Caki2 (cell line): ENCODE results near the gene CHP1. TPM values are rescaled to one million over a fixed set of nuclear protein-coding genes. Genes with fewer than 3 reads are reported as not detected.
"Not testable (repeated sequence)": the region's sequence is repeated elsewhere in the genome, so short reads cannot be mapped to it uniquely, and the experiment has no call there.

Experiments used
- DNase-seq: peaks from one replicate; pipeline ENCODE4 v3.0.0-alpha.2; 2015; ENCODE audit warnings: low read depth
- in situ Hi-C: cut with HindIII; loops from 2 replicates; pipeline ENCODE4 v1.10.0; 2016; ENCODE audit warnings: low sequenced_read_pairs, low pct_unique_long_range_greater_than_20kb, mixed read lengths
- total RNA-seq: library from RNA; depleted of rRNA; stranded (reverse); fragments of >200 nt; shearing (Covaris generic); gene quantifications from 2 replicates; pipeline ENCODE4 v1.2.3, GENCODE V29; 2014; ENCODE audit warnings: low replicate concordance; rRNA removed

CHP1 gene
- 160 and 201 TPM in 2 replicates for total RNA-seq

DNA sequence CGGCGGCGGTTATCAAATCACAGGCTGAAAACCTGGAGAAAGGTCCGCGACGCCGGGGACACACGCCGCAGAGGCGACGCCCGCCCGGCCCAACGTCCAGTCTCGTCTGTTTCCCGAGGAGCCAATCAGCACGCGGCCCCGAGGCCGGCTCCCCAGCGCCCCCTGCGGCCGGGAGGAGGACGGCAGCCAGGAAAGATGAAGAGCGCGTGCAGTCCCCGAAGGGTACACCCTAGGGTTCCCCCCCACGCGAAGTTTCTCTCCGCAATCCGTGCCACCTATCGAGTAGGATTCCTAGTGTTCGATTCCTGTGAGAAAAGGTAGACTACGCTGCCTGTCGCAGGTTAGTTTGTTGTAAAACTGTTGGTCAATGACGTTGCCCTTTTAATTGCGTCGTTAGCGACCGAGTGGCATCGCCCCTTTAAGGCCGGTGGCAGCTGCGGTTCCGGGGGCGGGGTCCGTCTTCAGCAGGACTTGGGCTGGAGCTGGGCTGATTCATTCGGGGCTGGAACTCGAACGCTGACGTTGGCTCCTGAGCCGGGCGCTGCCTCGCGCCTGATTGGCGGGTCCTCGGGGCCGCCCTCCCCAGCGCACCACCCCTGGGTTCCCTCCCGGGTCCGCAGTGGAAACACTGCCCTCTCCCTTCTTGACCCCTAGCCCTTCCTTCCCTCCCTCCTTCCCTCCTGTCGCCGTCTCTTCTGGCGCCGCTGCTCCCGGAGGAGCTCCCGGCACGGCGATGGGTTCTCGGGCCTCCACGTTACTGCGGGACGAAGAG, at the start of gene CHP1, which contains the start of gene EXD1:
TSS of gene CHP1 (plus strand) at position 619 of the 772 bp plus-strand sequence. CDS start at position 734, 115 bp downstream.
TSS of gene EXD1 (minus strand) at position 108 of the 772 bp plus-strand sequence. CDS start 4,182 bp downstream, outside the sequence.
- peak; percentile 97 for DNase-seq
- in situ Hi-C loops, result no loop called here

DNA sequence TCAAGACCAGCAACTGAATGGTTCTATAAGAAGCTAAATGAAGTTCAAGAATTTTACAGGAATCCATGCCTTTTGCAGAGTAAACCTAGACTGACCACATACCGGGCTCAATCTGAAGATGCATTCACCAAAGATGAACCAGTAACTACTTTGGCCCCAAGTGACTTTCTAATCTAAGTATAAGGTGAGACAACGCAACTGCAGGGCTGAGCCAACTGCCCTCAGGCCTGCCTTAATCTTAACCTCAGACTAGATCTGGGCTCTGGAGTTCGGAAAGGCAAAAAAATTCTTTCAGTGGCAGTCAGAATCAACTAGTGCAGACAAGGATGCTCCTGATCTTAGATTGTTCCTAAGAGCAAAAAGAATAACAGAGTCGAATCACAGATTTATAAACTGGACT, 48.8 kb upstream of the CHP1 start:
- in situ Hi-C loops, result no loop called here
- no peak for DNase-seq

- no peak for DNase-seq
- in situ Hi-C loops, result no loop called here
Observed at GRCh38 chr15:41183581-41183980, 47.5 kb upstream of the CHP1 start.

GRCh38 chr15:41194444-41194843, 36.6 kb upstream of the CHP1 start:
- DNase-seq, result no peak
- in situ Hi-C loops, result no loop called here

DNA sequence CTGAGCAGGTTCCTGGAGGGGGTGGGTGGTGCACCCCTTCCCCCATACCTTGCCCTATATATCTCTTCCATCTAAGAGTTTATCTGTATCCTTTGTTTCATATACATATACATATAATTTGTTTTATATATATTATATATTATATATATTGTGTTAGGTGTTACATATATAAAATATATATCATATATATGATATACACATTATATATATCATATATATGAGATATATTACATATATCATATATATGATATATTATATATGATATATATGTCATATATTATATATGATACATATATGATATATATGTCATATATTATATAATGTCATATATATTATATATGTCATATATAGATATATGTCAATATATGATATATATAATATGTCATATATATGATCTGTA, 31.6 kb upstream of the CHP1 start:
- DNase-seq, result no peak
- in situ Hi-C loops, result no loop called here

DNA sequence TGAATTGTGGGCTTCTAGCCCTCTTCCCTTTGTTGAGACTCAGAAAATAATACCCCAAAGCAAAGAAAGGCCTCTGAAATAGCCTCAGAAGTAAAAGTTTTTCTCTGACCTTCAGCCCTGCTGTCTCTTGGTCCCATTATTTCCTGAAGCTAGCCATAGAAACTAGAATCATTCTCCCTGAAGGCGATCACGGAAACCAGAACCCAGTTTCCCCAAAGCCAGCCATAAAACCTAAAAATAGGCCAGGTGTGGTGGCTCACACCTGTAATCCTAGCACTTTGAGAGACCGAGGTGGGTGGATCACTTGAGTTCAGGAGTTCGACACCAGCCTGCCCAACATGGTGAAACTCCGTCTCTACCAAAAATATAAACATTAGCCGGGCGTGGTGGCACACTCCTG, 27.7 kb upstream of the CHP1 start:
- in situ Hi-C loops, result no loop called here
- no peak for DNase-seq

DNA sequence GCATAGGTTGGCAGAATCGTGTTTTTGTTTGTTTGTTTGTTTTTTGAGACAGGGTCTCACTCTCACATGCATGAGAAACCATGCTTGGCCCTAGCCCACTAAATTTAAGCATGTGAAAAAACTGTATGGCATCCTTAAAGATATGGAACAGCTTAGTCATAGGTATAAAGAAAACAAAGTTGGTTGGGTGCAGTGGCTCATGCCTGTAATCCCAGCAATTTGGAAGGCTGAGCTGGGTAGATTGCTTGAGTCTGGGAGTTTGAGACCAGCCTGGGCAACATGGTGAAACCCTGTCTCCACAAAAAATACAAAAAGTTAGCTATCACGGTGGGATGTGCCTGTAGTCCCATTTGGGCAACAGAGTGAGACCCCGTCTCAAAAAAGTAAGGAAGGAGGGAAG, 25.8 kb upstream of the CHP1 start:
- in situ Hi-C loops, result no loop called here
- DNase-seq, result peak; percentile 8

DNA sequence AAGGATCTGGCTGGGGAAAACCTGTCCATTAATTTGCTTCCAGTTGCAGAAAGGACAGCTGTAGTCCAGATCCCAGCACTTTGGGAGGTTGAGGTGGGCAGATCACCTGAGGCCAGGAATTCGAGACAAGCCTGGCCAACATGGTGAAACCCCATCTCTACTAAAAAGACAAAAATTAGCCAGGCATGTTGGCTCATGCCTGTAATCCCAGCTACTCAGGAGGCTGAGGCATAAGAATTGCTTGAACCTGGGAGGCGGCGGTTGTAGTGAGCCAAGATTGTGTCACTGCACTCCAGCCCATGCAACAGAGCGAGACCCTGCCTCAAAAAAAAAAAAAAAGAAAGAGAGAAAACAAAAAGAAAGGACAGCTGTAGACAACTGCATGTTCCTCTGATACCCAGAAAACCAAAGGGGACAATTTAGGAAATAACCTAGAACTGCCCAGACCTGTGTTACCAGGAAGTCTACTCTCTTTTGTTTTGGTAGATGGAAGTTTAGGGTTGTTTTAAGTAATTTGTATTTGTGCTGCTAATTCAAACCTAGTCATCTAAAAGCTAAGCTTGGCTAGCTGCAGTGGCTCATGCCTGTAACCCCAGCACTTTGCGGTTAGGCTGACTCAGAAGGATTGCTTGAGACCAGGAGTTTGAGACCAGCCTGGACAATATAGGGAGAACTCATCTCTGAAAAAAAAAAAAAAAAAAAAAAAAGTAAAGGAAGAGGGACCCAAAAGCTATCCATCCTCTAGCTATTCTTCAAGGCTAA, 23.2 kb upstream of the CHP1 start:
- in situ Hi-C loops, result no loop called here
- DNase-seq, result peak; percentile 26

DNA sequence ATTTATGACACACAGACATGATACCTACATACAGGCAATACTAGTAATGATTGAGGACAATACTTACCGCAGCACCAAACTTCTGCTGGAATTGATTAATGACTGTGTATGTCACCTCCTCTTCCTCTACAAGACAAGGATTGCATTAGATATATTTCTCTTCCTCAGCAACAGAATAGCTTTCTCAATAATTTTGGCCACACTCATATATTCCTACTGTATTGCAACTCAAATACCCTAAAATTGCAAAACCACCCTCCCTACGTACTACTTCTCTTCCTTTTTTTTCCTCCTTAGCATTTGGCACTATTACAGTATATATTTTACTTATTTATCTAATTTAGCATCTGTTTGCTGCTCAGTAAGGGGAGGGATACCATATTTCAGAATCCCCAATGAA, 15.4 kb upstream of the CHP1 start:
- DNase-seq, result no peak
- in situ Hi-C loops, result no loop called here

- in situ Hi-C loops, result no loop called here
- DNase-seq, result no peak
Observed at GRCh38 chr15:41218851-41219250, 12.2 kb upstream of the CHP1 start.

DNA sequence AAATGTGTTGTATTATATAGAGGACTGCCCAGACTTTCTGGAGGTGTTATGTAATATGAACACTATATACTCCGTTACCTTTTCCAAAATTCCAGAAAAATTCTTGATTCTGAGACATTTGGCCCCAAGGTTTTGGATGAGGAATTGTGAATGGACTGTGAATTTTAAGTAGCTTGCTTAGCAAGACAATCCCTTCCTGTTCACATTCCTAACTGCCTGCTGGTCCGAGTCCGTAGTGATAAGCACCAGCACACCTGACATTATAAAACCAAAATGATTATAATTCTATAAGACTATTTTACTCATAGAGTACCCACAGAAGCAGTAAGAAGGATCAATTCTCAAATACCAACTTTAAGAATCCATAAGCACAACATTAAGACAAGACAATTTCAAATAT, 11.7 kb upstream of the CHP1 start:
- in situ Hi-C loops, result no loop called here
- DNase-seq, result no peak

DNA sequence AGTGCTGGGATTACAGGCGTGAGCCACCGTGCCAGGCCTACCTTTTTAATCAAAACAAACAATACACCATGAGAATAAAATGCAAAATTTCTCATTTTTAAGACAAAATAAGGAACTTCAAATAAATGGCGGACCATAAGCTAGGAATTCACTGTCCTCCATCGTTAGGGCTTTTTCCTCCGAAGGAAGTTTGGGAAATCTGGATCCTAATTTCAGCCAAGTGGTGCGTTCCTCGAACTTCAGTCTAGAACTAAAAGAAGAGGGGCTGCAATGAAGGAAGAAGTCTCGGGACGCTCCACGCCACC, 771 bp upstream of the CHP1 start:
- in situ Hi-C loops, result no loop called here
- no peak for DNase-seq

- in situ Hi-C loops, result no loop called here
- DNase-seq, result no peak
Observed at GRCh38 chr15:41231422-41232226, 556 bp downstream of the CHP1 start.

- DNase-seq, result no peak
- in situ Hi-C loops, result no loop called here
Observed at GRCh38 chr15:41233367-41233771, 2.3 kb downstream of the CHP1 start.

DNA sequence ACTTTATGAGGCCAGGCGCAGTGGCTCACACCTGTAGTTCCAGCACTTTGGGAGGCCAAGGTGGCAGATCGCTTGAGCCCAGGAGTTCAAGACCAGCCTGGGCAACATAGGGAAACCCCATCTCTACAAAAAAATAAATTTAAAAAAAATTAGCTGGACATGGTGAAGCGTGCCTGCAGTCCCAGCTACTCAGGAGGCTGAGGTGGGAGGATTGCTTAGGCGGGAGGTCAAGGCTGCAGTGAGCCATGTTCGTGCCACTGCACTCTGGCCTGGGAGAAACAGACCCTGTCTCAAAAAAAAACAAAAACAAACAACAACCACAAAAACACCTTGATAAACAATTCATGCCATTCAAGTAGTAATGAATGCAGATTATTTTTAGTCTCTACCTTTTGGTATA, 4.2 kb downstream of the CHP1 start:
- in situ Hi-C loops, DNase-seq: not testable (repeated sequence)

GRCh38 chr15:41235929-41236328, 4.9 kb downstream of the CHP1 start:
- no peak for DNase-seq

DNA sequence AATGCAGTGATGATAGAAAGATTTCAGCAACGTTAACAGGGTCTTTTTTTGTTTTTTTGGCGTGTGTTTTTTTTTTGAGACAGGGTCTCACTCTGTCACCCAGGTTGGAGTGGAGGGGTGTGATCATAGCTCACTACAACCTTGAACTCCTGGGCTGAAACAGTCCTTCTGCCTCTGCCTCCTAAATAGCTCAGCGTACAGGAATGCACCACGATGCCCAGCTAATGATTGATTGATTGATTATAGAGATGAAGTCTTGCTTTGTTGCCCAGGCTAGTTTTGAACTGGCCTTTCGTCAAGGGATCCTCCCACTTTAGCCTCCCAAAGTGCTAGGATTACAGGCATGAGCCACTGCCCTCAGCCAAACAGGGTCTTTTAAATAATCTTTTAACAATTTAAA, 7.0 kb downstream of the CHP1 start:
- in situ Hi-C loops, result no loop called here
- no peak for DNase-seq

More at GRCh38 chr15:41235929-41236328, 4.9 kb downstream of the CHP1 start:
- in situ Hi-C loops, result no loop called here

- no peak for DNase-seq
- in situ Hi-C loops, result no loop called here
Observed at GRCh38 chr15:41241221-41241964, 10.3 kb downstream of the CHP1 start.
